Endothelial cell (in vitro differentiated cells): ENCODE measurements around the gene FAM174B. TPM values are rescaled to one million over a fixed set of nuclear protein-coding genes. Genes with fewer than 3 reads are reported as not detected.

Experiments used
- DNase-seq: peaks from one replicate; pipeline ENCODE4 v3.0.0; 2021; ENCODE audit warnings: low spot score
- H3K27ac Mint-ChIP-seq: one replicate; pipeline ENCODE4 v1.8.0; 2021; ENCODE audit warnings: mixed read lengths, inconsistent platforms; ENCODE audit not compliant: unreplicated experiment
- H3K27me3 Mint-ChIP-seq: one replicate; pipeline ENCODE4 v1.8.0; 2021; ENCODE audit warnings: mild to moderate bottlenecking, moderate library complexity, mixed read lengths, inconsistent platforms; ENCODE audit not compliant: unreplicated experiment
- H3K36me3 Mint-ChIP-seq: one replicate; pipeline ENCODE4 v1.8.0; 2021; ENCODE audit warnings: mild to moderate bottlenecking, low read depth, mixed read lengths, inconsistent platforms; ENCODE audit not compliant: unreplicated experiment
- H3K4me1 Mint-ChIP-seq: one replicate; pipeline ENCODE4 v1.8.0; 2021; ENCODE audit warnings: mild to moderate bottlenecking, mixed read lengths, inconsistent platforms; ENCODE audit not compliant: unreplicated experiment
- H3K4me3 Mint-ChIP-seq: one replicate; pipeline ENCODE4 v1.8.0; 2021; ENCODE audit warnings: mild to moderate bottlenecking, mixed read lengths, inconsistent platforms; ENCODE audit not compliant: unreplicated experiment
- H3K9me3 Mint-ChIP-seq: one replicate; pipeline ENCODE4 v1.8.0; 2021; ENCODE audit warnings: mixed read lengths, inconsistent platforms; ENCODE audit not compliant: unreplicated experiment
- total RNA-seq: library from RNA; stranded (reverse); fragmentation: NEBNext Ultra II Directional; extraction: Animal tissue kit (Norgen Biotek cat#: 25700); gene quantifications from one replicate; pipeline ENCODE4 v1.2.1, GENCODE V29; 2021; ENCODE audit not compliant: unreplicated experiment
- TF ChIP-seq, protein P1 (sequence below): fragments of 200-600 bp; sonication (generic); IDR thresholded peaks from one replicate; pipeline ENCODE4 v1.5.0; 2021; ENCODE audit warnings: antibody characterized with exemption; ENCODE audit not compliant: unreplicated experiment

The FAM174B gene
- total RNA-seq, 1 donor from 2014 or later, result 163 TPM

DNA sequence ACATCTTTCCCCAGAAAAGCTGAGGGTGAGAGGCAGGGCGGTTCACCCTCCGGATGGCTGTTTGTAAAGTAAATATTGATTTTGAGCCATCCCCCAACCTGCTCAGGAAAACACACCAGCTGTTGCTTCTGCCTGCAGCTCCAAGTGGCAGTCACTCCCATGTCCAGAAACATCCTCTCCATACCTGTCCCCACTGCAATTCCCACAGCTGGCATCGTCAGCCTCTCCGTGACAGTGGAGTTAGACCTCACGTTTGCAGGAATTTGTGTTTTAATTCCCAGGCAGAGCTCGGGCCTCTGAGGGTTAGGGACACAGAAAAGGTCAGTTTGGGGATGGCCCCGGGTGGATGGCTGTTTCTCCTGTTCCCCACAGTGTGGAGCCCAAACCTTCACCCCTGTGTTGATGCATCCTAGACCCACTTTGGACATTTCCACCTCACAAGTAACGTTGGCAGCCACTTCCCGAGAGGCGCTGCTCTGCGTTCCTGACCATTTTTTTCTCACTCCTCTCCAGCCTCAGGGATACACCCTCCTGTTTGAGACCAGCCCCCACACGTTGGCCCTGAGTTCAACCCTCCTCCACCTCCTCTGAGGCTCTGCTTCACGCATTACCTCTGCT is 11.8 kb upstream of the FAM174B start:
- peaks cover 3% of the 10 kb centered on the region for H3K27me3 Mint-ChIP-seq
- DNase-seq, result no peak
- TF ChIP-seq, protein P1, sequence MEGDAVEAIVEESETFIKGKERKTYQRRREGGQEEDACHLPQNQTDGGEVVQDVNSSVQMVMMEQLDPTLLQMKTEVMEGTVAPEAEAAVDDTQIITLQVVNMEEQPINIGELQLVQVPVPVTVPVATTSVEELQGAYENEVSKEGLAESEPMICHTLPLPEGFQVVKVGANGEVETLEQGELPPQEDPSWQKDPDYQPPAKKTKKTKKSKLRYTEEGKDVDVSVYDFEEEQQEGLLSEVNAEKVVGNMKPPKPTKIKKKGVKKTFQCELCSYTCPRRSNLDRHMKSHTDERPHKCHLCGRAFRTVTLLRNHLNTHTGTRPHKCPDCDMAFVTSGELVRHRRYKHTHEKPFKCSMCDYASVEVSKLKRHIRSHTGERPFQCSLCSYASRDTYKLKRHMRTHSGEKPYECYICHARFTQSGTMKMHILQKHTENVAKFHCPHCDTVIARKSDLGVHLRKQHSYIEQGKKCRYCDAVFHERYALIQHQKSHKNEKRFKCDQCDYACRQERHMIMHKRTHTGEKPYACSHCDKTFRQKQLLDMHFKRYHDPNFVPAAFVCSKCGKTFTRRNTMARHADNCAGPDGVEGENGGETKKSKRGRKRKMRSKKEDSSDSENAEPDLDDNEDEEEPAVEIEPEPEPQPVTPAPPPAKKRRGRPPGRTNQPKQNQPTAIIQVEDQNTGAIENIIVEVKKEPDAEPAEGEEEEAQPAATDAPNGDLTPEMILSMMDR, result no peak
- peaks cover 3% of the 10 kb centered on the region for H3K36me3 Mint-ChIP-seq
- no peaks in the 10 kb centered on the region for H3K9me3 Mint-ChIP-seq
- no peak overlapping the region for H3K4me3 Mint-ChIP-seq
- H3K27ac Mint-ChIP-seq, result peak overlapping the region; percentile 61
- peaks cover 47% of the 10 kb centered on the region for H3K4me1 Mint-ChIP-seq

DNA sequence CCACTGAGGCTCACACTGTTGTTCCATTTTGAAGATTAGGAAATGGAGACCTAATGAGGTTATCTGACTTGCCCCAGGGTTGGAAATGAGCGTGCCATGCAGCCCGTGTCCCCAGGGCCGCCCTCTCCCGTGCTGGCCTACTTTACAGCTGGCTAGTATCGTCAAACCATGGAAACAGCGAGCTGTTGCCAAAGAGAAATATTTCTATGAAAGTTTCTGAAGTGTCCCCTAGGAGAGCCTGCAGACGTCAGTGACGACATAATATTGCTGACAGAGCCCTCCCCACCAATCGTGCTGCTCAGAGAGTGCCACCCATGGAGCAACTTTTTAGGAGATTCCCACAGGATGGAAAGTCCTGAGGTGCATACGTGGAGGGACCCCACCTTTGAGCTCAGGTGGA is 11.2 kb upstream of the FAM174B start:
- DNase-seq, result no peak
- H3K27me3 Mint-ChIP-seq, result peaks cover 3% of the 10 kb centered on the region
- H3K9me3 Mint-ChIP-seq, result no peaks in the 10 kb centered on the region
- peaks cover 47% of the 10 kb centered on the region for H3K4me1 Mint-ChIP-seq
- H3K27ac Mint-ChIP-seq, result peak overlapping the region; percentile 64
- no peak overlapping the region for H3K4me3 Mint-ChIP-seq
- TF ChIP-seq, protein P1, result no peak
- peaks cover 3% of the 10 kb centered on the region for H3K36me3 Mint-ChIP-seq

- H3K4me3 Mint-ChIP-seq, result no peak overlapping the region
- H3K36me3 Mint-ChIP-seq, result peaks cover 3% of the 10 kb centered on the region
- no peak for DNase-seq
- peaks cover 3% of the 10 kb centered on the region for H3K27me3 Mint-ChIP-seq
- TF ChIP-seq, protein P1, result no peak
- H3K9me3 Mint-ChIP-seq, result no peaks in the 10 kb centered on the region
- H3K27ac Mint-ChIP-seq, result no peak overlapping the region
- H3K4me1 Mint-ChIP-seq, result peaks cover 44% of the 10 kb centered on the region
Observed at GRCh38 chr15:92665100-92665555, 9.6 kb upstream of the FAM174B start.

DNA sequence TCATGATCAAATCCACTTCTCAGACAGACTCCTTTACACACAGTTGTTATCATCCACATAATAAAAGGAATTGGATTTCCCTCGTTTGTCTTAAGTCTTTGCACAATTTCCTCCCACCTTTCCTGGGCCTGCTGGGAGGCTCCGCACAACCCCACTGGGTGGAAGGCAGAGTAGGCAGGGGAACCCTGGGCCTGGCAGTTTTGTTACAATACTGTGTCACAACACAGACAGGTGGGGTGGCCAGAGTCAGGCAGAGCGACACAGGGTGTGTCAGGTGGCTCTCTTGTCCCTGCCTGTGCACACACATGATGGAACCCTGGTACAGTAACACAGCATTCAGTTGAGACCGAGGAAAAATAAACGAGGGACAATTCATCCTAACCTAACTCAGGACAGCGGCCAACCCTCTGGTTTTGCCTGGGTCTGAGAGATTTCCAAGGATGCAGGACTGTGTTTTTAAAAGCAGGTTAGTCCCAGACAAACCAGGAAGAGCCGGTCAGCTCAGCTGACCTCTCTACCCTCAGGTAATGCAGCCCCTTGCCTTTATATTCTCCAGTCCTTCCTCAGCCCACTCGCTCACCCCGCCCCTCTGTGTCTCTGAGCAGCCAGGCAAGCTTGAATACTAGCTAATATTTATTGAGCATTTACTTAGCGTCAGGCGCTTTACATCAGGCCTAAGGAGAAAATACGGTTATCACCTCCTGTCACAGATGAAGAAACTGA is 8.8 kb upstream of the FAM174B start:
- Mint-ChIP-seq H3K4me1 (peaks cover 44% of the 10 kb centered on the region), H3K27ac (peak overlapping the region; percentile 53), H3K36me3 (peaks cover 3% of the 10 kb centered on the region), H3K4me3 (no peak overlapping the region), H3K27me3 (peaks cover 3% of the 10 kb centered on the region), H3K9me3 (no peaks in the 10 kb centered on the region)
- DNase-seq, result no peak
- TF ChIP-seq, protein P1, result no peak
